Thoracic aorta (tissue), 2 donors: ENCODE data around the gene PRICKLE1. TPM values are rescaled to one million over a fixed set of nuclear protein-coding genes. Genes with fewer than 3 reads are reported as not detected.
A peak's percentile ranks its signal among the peaks of the same experiment; 100 is the strongest.

Source experiments
- ATAC-seq: fragments of 150-250 bp; one replicate; pipeline ENCODE4 v1.8.0; 2017; ENCODE audit warnings: low read depth; ENCODE audit not compliant: insufficient number of reproducible peaks, low FRiP score
- DNase-seq: peaks from one replicate; pipeline ENCODE4 v3.0.0-alpha.2; 2020; ENCODE audit warnings: low spot score
- H3K27ac ChIP-seq, 2 donors: fragments of 200-600 bp; sonication (generic); 1 replicate in 1 of 2; 2 replicates in 1 of 2; pipeline ENCODE4 v1.5.1; 2016; ENCODE audit warnings: mild to moderate bottlenecking in 2 of 2, moderate library complexity in 2 of 2
- H3K27me3 ChIP-seq: fragments of 200-600 bp; sonication (generic); replicated peaks from 2 replicates; pipeline ENCODE4 v1.6.0; 2016; ENCODE audit warnings: mild to moderate bottlenecking; ENCODE audit not compliant: insufficient read depth
- H3K36me3 ChIP-seq: fragments of 200-600 bp; sonication (generic); one replicate; pipeline ENCODE4 v1.5.1; 2016
- H3K4me1 ChIP-seq, 2 donors: fragments of 200-600 bp; sonication (generic); 1 replicate in 1 of 2; 2 replicates in 1 of 2; pipeline versions ENCODE4 v1.5.1 to v1.6.0; 2016; ENCODE audit warnings: low read depth in 2 of 2, mild to moderate bottlenecking in 1 of 2; ENCODE audit not compliant: control insufficient read depth in 1 of 2
- H3K4me3 ChIP-seq: fragments of 200-600 bp; sonication (generic); 2 replicates; pipeline ENCODE4 v1.5.1; 2016; ENCODE audit warnings: mild to moderate bottlenecking
- H3K9me3 ChIP-seq: fragments of 200-600 bp; sonication (generic); 2 replicates; pipeline ENCODE4 v1.5.1; 2016
- CTCF ChIP-seq: fragments of 200-600 bp; sonication (generic); IDR thresholded peaks from one replicate; pipeline ENCODE4 v1.5.1; 2019; ENCODE audit warnings: antibody characterized with exemption
- total RNA-seq, 2 donors: library from RNA; depleted of rRNA; stranded (reverse); fragments of >200 nt; gene quantifications; one replicate each; pipeline versions ENCODE4 v1.1.0 to v1.2.3, GENCODE V29; 2016

Gene PRICKLE1
- total RNA-seq, 2 donors from 2014 or later = 3.9 to 11.5 TPM

GRCh38 chr12:42490261-42490842 lies 99.2 kb downstream of the PRICKLE1 start:
- Histone ChIP-seq H3K27me3 (no peaks in the 10 kb centered on the region), H3K4me1 (no peaks in the 10 kb centered on the region), H3K4me3 (no peak overlapping the region), H3K27ac (no peak overlapping the region), H3K9me3 (no peaks in the 10 kb centered on the region), H3K36me3 (no peaks in the 10 kb centered on the region)
- DNase-seq = no peak
- TF ChIP-seq CTCF = no peak
- ATAC-seq = no peak

GRCh38 chr12:42486407-42486806 lies 103.1 kb downstream of the PRICKLE1 start:
- Histone ChIP-seq H3K9me3 (no peaks in the 10 kb centered on the region), H3K27me3 (no peaks in the 10 kb centered on the region), H3K36me3 (no peaks in the 10 kb centered on the region), H3K4me1 (peaks cover 3 to 22% of the 10 kb centered on the region in 2 donors), H3K27ac (no peak overlapping the region), H3K4me3 (no peak overlapping the region)
- DNase-seq (no peak), ATAC-seq (no peak)
- TF ChIP-seq CTCF = no peak

- DNase-seq = no peak
Measured at GRCh38 chr12:42485823-42486222, 103.7 kb downstream of the PRICKLE1 start.

GRCh38 chr12:42484996-42485395 lies 104.5 kb downstream of the PRICKLE1 start:
- no peaks in the 10 kb centered on the region for H3K9me3 ChIP-seq
- no peak overlapping the region for H3K27ac ChIP-seq
- no peak for TF ChIP-seq CTCF
- ATAC-seq (no peak), DNase-seq (no peak)
- no peak overlapping the region for H3K4me3 ChIP-seq
- no peaks in the 10 kb centered on the region for H3K27me3 ChIP-seq
- H3K4me1 ChIP-seq = peaks cover 3 to 23% of the 10 kb centered on the region in 2 donors
- no peaks in the 10 kb centered on the region for H3K36me3 ChIP-seq

More at GRCh38 chr12:42485823-42486222, 103.7 kb downstream of the PRICKLE1 start:
- Histone ChIP-seq H3K27ac (no peak overlapping the region), H3K36me3 (no peaks in the 10 kb centered on the region), H3K4me1 (peaks cover 3 to 23% of the 10 kb centered on the region in 2 donors), H3K27me3 (no peaks in the 10 kb centered on the region), H3K9me3 (no peaks in the 10 kb centered on the region), H3K4me3 (no peak overlapping the region)
- no peak for TF ChIP-seq CTCF
- no peak for ATAC-seq

- Histone ChIP-seq H3K36me3 (no peaks in the 10 kb centered on the region), H3K27me3 (no peaks in the 10 kb centered on the region), H3K9me3 (no peaks in the 10 kb centered on the region), H3K4me1 (peaks cover 3 to 23% of the 10 kb centered on the region in 2 donors), H3K27ac (peak overlapping the region; percentile 49 to 75), H3K4me3 (peak overlapping the region; percentile 95)
- ATAC-seq (peak; percentile 35), DNase-seq (no peak)
- TF ChIP-seq CTCF = no peak
Measured at GRCh38 chr12:42483521-42483790, 106.1 kb downstream of the PRICKLE1 start.
